ENCODE results near the gene SRPK1.
"Not testable (repeated sequence)": the region's sequence is repeated elsewhere in the genome, so short reads cannot be mapped to it uniquely, and the experiment has no call there.

The SRPK1 gene

GRCh38 chr6:35920793-35921732 lies at the start of gene SRPK1:
SRPK1 (minus strand) TSS chr6:35921098; CDS start chr6:35921056, 42 bp downstream.
- H3K4me3 ChIP-seq (ENCODE audit: low read depth, low read length), result peak within 1 kb of the TSS; percentile 81

GRCh38 chr6:35970181-35970580 lies 49.3 kb upstream of the SRPK1 start:
- H3K4me3 ChIP-seq (ENCODE audit: low read depth, low read length), result no peak overlapping the region
- DNase-seq (ENCODE audit: low read depth), result no peak

More at GRCh38 chr6:35920793-35921732, at the start of gene SRPK1:
- peak; percentile 30 for DNase-seq (ENCODE audit: low read depth)

- DNase-seq (ENCODE audit: low read depth), result no peak
- no peak overlapping the region for H3K4me3 ChIP-seq (ENCODE audit: low read depth, low read length)
Observed at GRCh38 chr6:35969646-35970045, 48.7 kb upstream of the SRPK1 start.

- no peak for DNase-seq (ENCODE audit: low read depth)
- no peak overlapping the region for H3K4me3 ChIP-seq (ENCODE audit: low read depth, low read length)
Observed at GRCh38 chr6:35968821-35969220, 47.9 kb upstream of the SRPK1 start.

- H3K4me3 ChIP-seq (ENCODE audit: low read depth, low read length), result no peak overlapping the region
- DNase-seq (ENCODE audit: low read depth), result no peak
Observed at GRCh38 chr6:35967076-35967774, 46.3 kb upstream of the SRPK1 start.

GRCh38 chr6:35962779-35963560 lies 42.1 kb upstream of the SRPK1 start:
- H3K4me3 ChIP-seq (ENCODE audit: low read depth, low read length), result no peak overlapping the region
- DNase-seq (ENCODE audit: low read depth), result no peak

GRCh38 chr6:35960187-35960586 lies 39.3 kb upstream of the SRPK1 start:
- no peak overlapping the region for H3K4me3 ChIP-seq (ENCODE audit: low read depth, low read length)
- no peak for DNase-seq (ENCODE audit: low read depth)

- no peak for DNase-seq (ENCODE audit: low read depth)
- no peak overlapping the region for H3K4me3 ChIP-seq (ENCODE audit: low read depth, low read length)
Observed at GRCh38 chr6:35955970-35956369, 35.1 kb upstream of the SRPK1 start.

- no peak overlapping the region for H3K4me3 ChIP-seq (ENCODE audit: low read depth, low read length)
- DNase-seq (ENCODE audit: low read depth), result no peak
Observed at GRCh38 chr6:35955521-35955920, 34.6 kb upstream of the SRPK1 start.

- no peak overlapping the region for H3K4me3 ChIP-seq (ENCODE audit: low read depth, low read length)
- no peak for DNase-seq (ENCODE audit: low read depth)
Observed at GRCh38 chr6:35955071-35955470, 34.2 kb upstream of the SRPK1 start.

GRCh38 chr6:35954333-35954732 lies 33.4 kb upstream of the SRPK1 start:
- no peak for DNase-seq (ENCODE audit: low read depth)

GRCh38 chr6:35948725-35949124 lies 27.8 kb upstream of the SRPK1 start:
- H3K4me3 ChIP-seq (ENCODE audit: low read depth, low read length), result no peak overlapping the region
- no peak for DNase-seq (ENCODE audit: low read depth)

More at GRCh38 chr6:35954333-35954732, 33.4 kb upstream of the SRPK1 start:
- no peak overlapping the region for H3K4me3 ChIP-seq (ENCODE audit: low read depth, low read length)

GRCh38 chr6:35945650-35946025 lies 24.7 kb upstream of the SRPK1 start:
- DNase-seq (ENCODE audit: low read depth), result no peak
- no peak overlapping the region for H3K4me3 ChIP-seq (ENCODE audit: low read depth, low read length)

- no peak for DNase-seq (ENCODE audit: low read depth)
- no peak overlapping the region for H3K4me3 ChIP-seq (ENCODE audit: low read depth, low read length)
Observed at GRCh38 chr6:35943390-35943789, 22.5 kb upstream of the SRPK1 start.

- no peak for DNase-seq (ENCODE audit: low read depth)
- no peak overlapping the region for H3K4me3 ChIP-seq (ENCODE audit: low read depth, low read length)
Observed at GRCh38 chr6:35942355-35942754, 21.5 kb upstream of the SRPK1 start.

- H3K4me3 ChIP-seq (ENCODE audit: low read depth, low read length); DNase-seq (ENCODE audit: low read depth): not testable (repeated sequence)
Observed at GRCh38 chr6:35941170-35941569, 20.3 kb upstream of the SRPK1 start.

GRCh38 chr6:35940014-35940413 lies 19.1 kb upstream of the SRPK1 start:
- DNase-seq (ENCODE audit: low read depth); H3K4me3 ChIP-seq (ENCODE audit: low read depth, low read length): not testable (repeated sequence)

GRCh38 chr6:35939259-35939658 lies 18.4 kb upstream of the SRPK1 start:
- DNase-seq (ENCODE audit: low read depth); H3K4me3 ChIP-seq (ENCODE audit: low read depth, low read length): not testable (repeated sequence)

GRCh38 chr6:35936681-35937359 lies 15.9 kb upstream of the SRPK1 start:
- no peak overlapping the region for H3K4me3 ChIP-seq (ENCODE audit: low read depth, low read length)
- DNase-seq (ENCODE audit: low read depth), result no peak

All from skeletal muscle cell (primary cell).